GM19328 (cell line): ENCODE data around the gene C1orf35.

Source experiments
- ATAC-seq: cut with Tn5 transposase; IDR thresholded peaks from one replicate; pipeline ENCODE4 v1.9.1; 2021; ENCODE audit warnings: mild to moderate bottlenecking, moderate library complexity; ENCODE audit not compliant: unreplicated experiment

The C1orf35 gene

GRCh38 chr1:228110556-228110955, 7.4 kb upstream of the C1orf35 start:
- no peak for ATAC-seq

- ATAC-seq = no peak
These were observed 6.9 kb upstream of the C1orf35 start for GRCh38 chr1:228109962-228110488.

- peak; percentile 87 for ATAC-seq
These were observed 6.2 kb upstream of the C1orf35 start, which contains the start of gene MRPL55 for GRCh38 chr1:228109073-228109961. MRPL55 (minus strand) TSS chr1:228109299; CDS start chr1:228108260, 1,039 bp downstream.

- no peak for ATAC-seq
These were observed 5.6 kb upstream of the C1orf35 start for GRCh38 chr1:228108742-228109072.

- ATAC-seq = no peak
These were observed 5.0 kb upstream of the C1orf35 start for GRCh38 chr1:228108055-228108690.

GRCh38 chr1:228107636-228108035, 4.5 kb upstream of the C1orf35 start:
- ATAC-seq = no peak

GRCh38 chr1:228106800-228107054, 3.6 kb upstream of the C1orf35 start:
- ATAC-seq = no peak

GRCh38 chr1:228105996-228106799, 3.1 kb upstream of the C1orf35 start:
- no peak for ATAC-seq

GRCh38 chr1:228105270-228105995, 2.3 kb upstream of the C1orf35 start:
- no peak for ATAC-seq

- ATAC-seq = no peak
These were observed 1.6 kb upstream of the C1orf35 start for GRCh38 chr1:228104526-228105269.

- peak; percentile 22 for ATAC-seq
These were observed 933 bp downstream of the C1orf35 start for GRCh38 chr1:228101994-228102790.

GRCh38 chr1:228101614-228101993, 1.5 kb downstream of the C1orf35 start:
- no peak for ATAC-seq

GRCh38 chr1:228100822-228101613, 2.1 kb downstream of the C1orf35 start:
- no peak for ATAC-seq

- no peak for ATAC-seq
These were observed 3.8 kb downstream of the C1orf35 start for GRCh38 chr1:228099331-228099732.

- no peak for ATAC-seq
These were observed 4.7 kb downstream of the C1orf35 start for GRCh38 chr1:228098323-228098931.

GRCh38 chr1:228097333-228098081, 5.6 kb downstream of the C1orf35 start:
- ATAC-seq = no peak
